ENCODE results near the gene COG6.

The COG6 gene

GRCh38 chr13:39760521-39760920 is 105.1 kb downstream of the COG6 start:
- no peak for TF ChIP-seq CTCF (IDR thresholded peaks at IDR 0.05; ENCODE audit: borderline replicate concordance, control extremely low read depth, extremely low read depth, insufficient read depth, missing control alignments)
- in situ Hi-C loops (cut with MboI; ENCODE audit: low sequenced_read_pairs, unreplicated experiment) = no loop called here
- DNase-seq (ENCODE audit: low spot score) = no peak

GRCh38 chr13:39765801-39766463 is 110.5 kb downstream of the COG6 start:
- DNase-seq (ENCODE audit: low spot score) = no peak
- peak; percentile 26 for TF ChIP-seq CTCF (IDR thresholded peaks at IDR 0.05; ENCODE audit: borderline replicate concordance, control extremely low read depth, extremely low read depth, insufficient read depth, missing control alignments)
- in situ Hi-C loops (cut with MboI; ENCODE audit: low sequenced_read_pairs, unreplicated experiment) = no loop called here

GRCh38 chr13:39766464-39767158 is 111.1 kb downstream of the COG6 start:
- in situ Hi-C loops (cut with MboI; ENCODE audit: low sequenced_read_pairs, unreplicated experiment) = no loop called here
- DNase-seq (ENCODE audit: low spot score) = no peak
- no peak for TF ChIP-seq CTCF (IDR thresholded peaks at IDR 0.05; ENCODE audit: borderline replicate concordance, control extremely low read depth, extremely low read depth, insufficient read depth, missing control alignments)

GRCh38 chr13:39767791-39768517 is 112.5 kb downstream of the COG6 start:
- in situ Hi-C loops (cut with MboI; ENCODE audit: low sequenced_read_pairs, unreplicated experiment) = no loop called here
- no peak for DNase-seq (ENCODE audit: low spot score)
- no peak for TF ChIP-seq CTCF (IDR thresholded peaks at IDR 0.05; ENCODE audit: borderline replicate concordance, control extremely low read depth, extremely low read depth, insufficient read depth, missing control alignments)

- in situ Hi-C loops (cut with MboI; ENCODE audit: low sequenced_read_pairs, unreplicated experiment) = no loop called here
- no peak for TF ChIP-seq CTCF (IDR thresholded peaks at IDR 0.05; ENCODE audit: borderline replicate concordance, control extremely low read depth, extremely low read depth, insufficient read depth, missing control alignments)
- DNase-seq (ENCODE audit: low spot score) = no peak
These were observed 113.5 kb downstream of the COG6 start for GRCh38 chr13:39768962-39769361.

- no peak for TF ChIP-seq CTCF (IDR thresholded peaks at IDR 0.05; ENCODE audit: borderline replicate concordance, control extremely low read depth, extremely low read depth, insufficient read depth, missing control alignments)
- in situ Hi-C loops (cut with MboI; ENCODE audit: low sequenced_read_pairs, unreplicated experiment) = no loop called here
- DNase-seq (ENCODE audit: low spot score) = no peak
These were observed 115.0 kb downstream of the COG6 start for GRCh38 chr13:39770221-39771090.
